GM21529 (cell line): ENCODE results near the gene SIK2.

Source experiments
- ATAC-seq: cut with Tn5 transposase; IDR thresholded peaks from one replicate; pipeline ENCODE4 v1.9.1; 2021; ENCODE audit not compliant: unreplicated experiment

The SIK2 gene

DNA sequence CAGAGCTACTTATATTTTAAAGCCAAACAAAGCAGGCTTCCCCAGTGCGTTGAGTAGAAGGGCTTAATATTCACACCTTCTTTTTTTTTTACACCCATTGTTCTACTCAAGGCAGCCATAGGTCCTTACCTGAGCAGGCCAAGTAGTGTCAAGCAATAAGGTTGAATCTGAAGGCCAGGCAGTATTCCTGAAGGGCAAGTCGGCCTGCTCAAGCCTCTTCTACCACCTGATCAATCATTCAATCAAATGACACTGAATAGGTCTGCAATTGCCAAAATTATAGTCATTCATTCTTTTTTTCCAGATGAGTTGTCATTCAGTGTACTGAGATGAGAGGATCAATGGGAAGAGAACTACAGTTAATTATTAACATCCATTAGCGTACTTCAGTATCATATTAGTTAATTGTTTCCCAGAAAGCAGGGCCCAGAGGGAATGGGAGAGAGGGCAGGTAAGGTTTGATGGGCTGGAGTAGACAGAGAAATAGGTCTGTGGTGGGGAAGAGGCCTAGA lies 175.9 kb downstream of the SIK2 start:
- ATAC-seq, result no peak

DNA sequence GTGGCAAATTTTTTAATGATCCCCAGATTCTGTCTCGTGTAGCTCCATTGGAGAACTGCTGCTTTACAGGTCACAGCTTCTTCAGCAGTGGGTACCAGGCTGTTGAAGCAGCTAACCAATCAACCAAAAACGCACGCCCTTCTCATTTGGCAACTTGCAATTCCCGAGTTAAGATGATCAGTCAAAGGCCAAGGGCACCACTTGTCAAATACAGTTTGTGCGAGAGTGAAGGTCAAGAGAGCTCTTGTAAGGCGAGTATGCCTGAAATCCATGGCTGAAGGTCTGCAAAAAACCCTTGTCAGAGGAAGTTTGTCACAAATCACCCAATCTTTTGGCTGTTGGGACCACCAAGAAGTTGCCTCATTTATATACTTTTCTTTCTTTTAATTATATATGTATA lies 176.9 kb downstream of the SIK2 start:
- no peak for ATAC-seq
